K562 (cell line): ENCODE data around the gene PLEKHO2. TPM values are rescaled to one million over a fixed set of nuclear protein-coding genes. Genes with fewer than 3 reads are reported as not detected.

Source experiments
- ATAC-seq: fragments of 200-7000 bp; cut with Tn5 transposase; 3 replicates; pipeline ENCODE4 v1.9.1; 2020; ENCODE audit warnings: moderate library complexity
- BruUV-seq: library from RNA; stranded (reverse); fragments of 400-500 nt; replicated peaks from 2 replicates; lab custom pipeline; 2021; lab: Mats Ljungman, UMichigan
- CTCF ChIA-PET: fragments of 300-600 bp; formaldehyde crosslinking; extraction: SDS; loops from one replicate; lab custom pipeline; 2021; ENCODE audit warnings: low intra/inter-chr PET ratio; lab: Yijun Ruan, JAX
- POLR2A ChIA-PET: fragments of 300-600, 350-650 bp; sonication (Branson Sonifier 250); formaldehyde crosslinking; extraction: SDS; loops from one replicate; lab custom pipeline; 2021; ENCODE audit warnings: antibody characterized with exemption, inconsistent platforms; lab: Yijun Ruan, JAX
- DNase-seq, 4 experiments: peaks; one replicate each; pipeline versions ENCODE4 v3.0.0 to v3.0.0-alpha.2; 2011 to 2018; ENCODE audit warnings: low spot score in 3 of 4, mixed read lengths in 3 of 4; ENCODE audit errors: extremely low read depth in 1 of 4
- FAIRE-seq: peaks from 2 replicates; lab custom pipeline; 2011; peaks lifted over from hg19 to GRCh38; lab: Jason Lieb, UNC
- H2AFZ ChIP-seq: 2 replicates; pipeline ENCODE4 v1.6.0; 2011; ENCODE audit warnings: low read depth, low read length, control low read depth, inconsistent platforms
- H3K27ac ChIP-seq: fragments of 200-600 bp; 3 replicates; pipeline ENCODE4 v1.8.0; 2011; ENCODE audit warnings: low read depth, mild to moderate bottlenecking, control low read depth, inconsistent platforms, low read length, moderate library complexity, mixed read lengths; ENCODE audit errors: extremely low read depth
- H3K27me3 ChIP-seq, 2 experiments: fragments of 300-600 bp in 1 of 2; 2 replicates in 1 of 2; 3 replicates in 1 of 2; pipeline versions ENCODE4 v1.6.0 to v1.8.0; 2011; ENCODE audit warnings: inconsistent platforms in 2 of 2, low read length in 2 of 2, mild to moderate bottlenecking in 1 of 2, mixed read lengths in 1 of 2, moderate library complexity in 1 of 2; ENCODE audit not compliant: control insufficient read depth in 2 of 2, insufficient read depth in 2 of 2
- H3K36me3 ChIP-seq: fragments of 300-600 bp; 3 replicates; pipeline ENCODE4 v1.8.0; 2011; ENCODE audit warnings: mild to moderate bottlenecking, low read length, inconsistent platforms; ENCODE audit not compliant: control insufficient read depth, insufficient read depth
- H3K4me1 ChIP-seq, 2 experiments: fragments of 200-600 bp in 1 of 2; replicated peaks in 1 of 2; 2 replicates in 1 of 2; 3 replicates in 1 of 2; pipeline versions ENCODE4 v1.5.1 to v1.8.0; 2011; ENCODE audit warnings: inconsistent platforms in 2 of 2, low read length in 2 of 2, mild to moderate bottlenecking in 1 of 2, mixed read lengths in 1 of 2, moderate library complexity in 1 of 2; ENCODE audit not compliant: control insufficient read depth in 2 of 2, insufficient read depth in 2 of 2
- H3K4me2 ChIP-seq: 2 replicates; pipeline ENCODE4 v1.6.1; 2011; ENCODE audit warnings: low read length, control low read depth, inconsistent platforms, mixed read lengths; ENCODE audit not compliant: insufficient read depth
- H3K4me3 ChIP-seq: fragments of 200-600 bp; sonication (generic), shearing (Covaris generic); 2 replicates; pipeline ENCODE4 v1.5.1; 2016; ENCODE audit warnings: control low read depth, inconsistent platforms
- H3K79me2 ChIP-seq: fragments of 200-600 bp; 3 replicates; pipeline ENCODE4 v1.8.0; 2011; ENCODE audit warnings: low read length, inconsistent platforms; ENCODE audit not compliant: control insufficient read depth, insufficient read depth
- H3K9ac ChIP-seq, 2 experiments: 2 replicates each; pipeline versions ENCODE4 v1.6.0 to v1.6.1; 2011; ENCODE audit warnings: low read depth in 2 of 2, low read length in 2 of 2, control low read depth in 1 of 2, inconsistent platforms in 1 of 2, mild to moderate bottlenecking in 1 of 2, mixed read lengths in 1 of 2; ENCODE audit not compliant: insufficient read depth in 1 of 2
- H3K9me1 ChIP-seq: one replicate; pipeline ENCODE4 v1.6.0; 2011; ENCODE audit warnings: inconsistent platforms, mild to moderate bottlenecking, low read length, moderate library complexity; ENCODE audit not compliant: control insufficient read depth, insufficient read depth
- H3K9me3 ChIP-seq: replicated peaks from 2 replicates; pipeline ENCODE4 v1.5.1; 2011; ENCODE audit warnings: low read depth, low read length, inconsistent platforms; ENCODE audit not compliant: control insufficient read depth, insufficient read depth
- H4K20me1 ChIP-seq: replicated peaks from 2 replicates; pipeline ENCODE4 v1.6.1; 2011; ENCODE audit warnings: low read length, inconsistent platforms, mixed read lengths; ENCODE audit not compliant: control insufficient read depth, insufficient read depth
- ELF4 ChIP-seq: fragments of 450-650 bp; formaldehyde crosslinking; IDR thresholded peaks from 2 replicates; pipeline ENCODE4 v1.4.0; 2022; ENCODE audit warnings: missing genetic modification characterization
- RBM34 ChIP-seq: fragments of 200-400 bp; formaldehyde crosslinking; IDR thresholded peaks from 2 replicates; pipeline ENCODE4 v1.6.1; 2018; ENCODE audit warnings: low read length, borderline replicate concordance; ENCODE audit not compliant: insufficient read depth
- ZBTB2 ChIP-seq: fragments of 450-650 bp; IDR thresholded peaks from 2 replicates; pipeline ENCODE4 v1.6.1; 2016; ENCODE audit warnings: antibody characterized with exemption
- ZNF134 ChIP-seq: fragments of 250-450 bp; sonication (Bioruptor Pico); conservative IDR thresholded peaks from 2 replicates; pipeline ENCODE4 v1.4.0; 2020
- WGBS: fragments of 100-300 bp; shearing (Covaris generic); methylation state at CpG from one replicate; pipeline ENCODE4 v1.1.6; 2016; ENCODE audit warnings: low coverage, mixed read lengths; ENCODE audit not compliant: insufficient coverage; ENCODE audit errors: missing lambda C conversion rate; 5-methylcytosine and 5-hydroxymethylcytosine counted together
- in situ Hi-C: fragments of 300-500 bp; cut with MboI; formaldehyde crosslinking; loops from 4 replicates; pipeline ENCODE4 v1.15.0; 2018; ENCODE audit warnings: inconsistent platforms, mixed read lengths
- intact Hi-C: fragments of 100-400 bp; cut with micrococcal nuclease; formaldehyde crosslinking; loops from 2 replicates; pipeline ENCODE4 v1.14.2; 2022
- polyA plus RNA-seq, 8 experiments: library from polyadenylated mRNA; depleted of rRNA in 4 of 8; stranded (reverse) in 5 of 8; unstranded in 3 of 8; fragments of >200 nt; fragmentation: Nextera tagmentation in 2 of 8; fragmentation: Illumina TruSeq in 1 of 8; extraction: Ambion mirVana in 2 of 8; extraction: Trizol in 1 of 8; gene quantifications; 2 replicates each; pipeline versions ENCODE4 v1.2.1 to v1.2.3, GENCODE V29; 2011 to 2014; ENCODE audit warnings: inconsistent platforms in 1 of 8, missing spikeins in 1 of 8
- total RNA-seq, 7 experiments: library from RNA; depleted of rRNA in 6 of 7; stranded (reverse); fragments of >200 nt in 6 of 7; fragmentation: Illumina TruSeq in 2 of 7; extraction: Trizol in 2 of 7; gene quantifications; 2 replicates each; pipeline versions ENCODE4 v1.2.1 to v1.2.3, GENCODE V29; 2011 to 2021; ENCODE audit warnings: low replicate concordance in 1 of 7

Gene PLEKHO2
- total and polyA plus RNA-seq, 9 of the 15 experiments (the other 6 are each of a cell fraction or from before 2014, with no cell fraction given) = 0.24 to 8.8 (median 5.5) TPM

- TF ChIP-seq ZBTB2 (no peak), ZNF134 (CRISPR knock-in tag) (no peak), ELF4 (CRISPR knock-in tag) (no peak)
- DNase-seq (no peak), ATAC-seq (no peak), FAIRE-seq (no peak)
- in situ Hi-C loops (no loop called here), intact Hi-C loops (no loop called here)
- no peak overlapping the region for H2AFZ ChIP-seq
- no peak overlapping the region for H3K9ac ChIP-seq
- ChIA-PET CTCF (no interaction called here), POLR2A (interaction anchor here (0.6 to 0.9 kb wide), 4 partner anchors 10 to 1625 kb away, joined by 3 to 4 read pairs (median 4); no protein-coding TSS in a partner anchor)
- no peaks in the 10 kb centered on the region for H4K20me1 ChIP-seq
- H3K27ac ChIP-seq = no peak overlapping the region
- no peaks in the 10 kb centered on the region for H3K79me2 ChIP-seq
- H3K27me3 ChIP-seq = peaks cover 0 to 9% of the 10 kb centered on the region in 2 experiments; a peak in 2 of 5 replicates
- H3K9me1 ChIP-seq = no peaks in the 10 kb centered on the region
- no peak overlapping the region for H3K4me3 ChIP-seq
- H3K4me1 ChIP-seq = peaks cover 0 to 8% of the 10 kb centered on the region in 2 experiments; a peak in 1 of 5 replicates
- no peaks in the 10 kb centered on the region for H3K9me3 ChIP-seq
- H3K4me2 ChIP-seq = no peak overlapping the region
- H3K36me3 ChIP-seq = no peaks in the 10 kb centered on the region
- 31% methylated on average over 8 of the region's 8 CpGs for WGBS
- BruUV-seq = no TSS peak
Observed at GRCh38 chr15:64878705-64879104, 37.0 kb downstream of the PLEKHO2 start.

GRCh38 chr15:64883100-64883581 lies 41.4 kb downstream of the PLEKHO2 start:
- Histone ChIP-seq H3K36me3 (no peaks in the 10 kb centered on the region), H3K4me2 (no peak overlapping the region), H3K79me2 (no peaks in the 10 kb centered on the region), H4K20me1 (no peaks in the 10 kb centered on the region), H3K9me3 (no peaks in the 10 kb centered on the region), H3K27me3 (peaks cover 2 to 6% of the 10 kb centered on the region in 2 experiments; a peak in 2 of 5 replicates), H3K9me1 (no peaks in the 10 kb centered on the region), H3K4me1 (peaks cover 0 to 4% of the 10 kb centered on the region in 2 experiments; a peak in 1 of 5 replicates), H3K4me3 (no peak overlapping the region), H2AFZ (no peak overlapping the region), H3K9ac (no peak overlapping the region), H3K27ac (no peak overlapping the region)
- POLR2A ChIA-PET = interaction anchor here (0.8 to 1.7 kb wide), 3 partner anchors 10 to 27 kb away, joined by 3 to 7 read pairs (median 3); no protein-coding TSS in a partner anchor
- DNase-seq = no peak
- no TSS peak for BruUV-seq
- intact Hi-C loops = no loop called here
- no peak for TF ChIP-seq RBM34
- no peak for ATAC-seq
- CTCF ChIA-PET = no interaction called here
- FAIRE-seq = no peak
- in situ Hi-C loops = no loop called here
- 7% methylated on average over 5 of the region's 5 CpGs for WGBS
